Endothelial cell of umbilical vein (primary cell): ENCODE results near the gene PARP16. TPM values are rescaled to one million over a fixed set of nuclear protein-coding genes. Genes with fewer than 3 reads are reported as not detected.

Experiments used
- BruUV-seq: library from RNA; stranded (reverse); fragments of 400-500 nt; replicated peaks from 2 replicates; lab custom pipeline; 2021; lab: Mats Ljungman, UMichigan
- CTCF ChIA-PET: fragments of 300-600, 350-600 bp; sonication (Branson Sonifier 250); formaldehyde crosslinking; loops from one replicate; lab custom pipeline; 2021; ENCODE audit warnings: antibody characterized with exemption, inconsistent platforms; lab: Charles Lee
- POLR2A ChIA-PET: fragments of 300-600, 350-600 bp; sonication (Branson Sonifier 250); formaldehyde crosslinking; loops from one replicate; lab custom pipeline; 2021; ENCODE audit warnings: antibody characterized with exemption, inconsistent platforms; lab: Charles Lee
- DNase-seq: peaks from one replicate; pipeline ENCODE4 v3.0.0-alpha.2; 2011; ENCODE audit warnings: low read depth, low spot score
- FAIRE-seq: peaks from 2 replicates; lab custom pipeline; 2011; peaks lifted over from hg19 to GRCh38; lab: Jason Lieb, UNC
- H2AFZ ChIP-seq: 2 replicates; pipeline ENCODE4 v1.6.0; 2012; ENCODE audit warnings: low read depth, low read length, control low read depth, inconsistent platforms
- H3K27ac ChIP-seq: 2 replicates; pipeline ENCODE4 v1.5.1; 2011; ENCODE audit warnings: low read depth, mild to moderate bottlenecking, control low read depth, low read length, moderate library complexity; ENCODE audit not compliant: insufficient read depth
- H3K27me3 ChIP-seq, 2 experiments: 2 replicates each; pipeline versions ENCODE4 v1.6.0 to v1.6.1; 2011; ENCODE audit warnings: low read length in 2 of 2, mixed read lengths in 1 of 2; ENCODE audit not compliant: control insufficient read depth in 2 of 2, insufficient read depth in 2 of 2
- H3K36me3 ChIP-seq, 2 experiments: 2 replicates in 1 of 2; 3 replicates in 1 of 2; pipeline ENCODE4 v1.5.1; 2011; ENCODE audit warnings: low read length in 2 of 2, mild to moderate bottlenecking in 1 of 2, moderate library complexity in 1 of 2; ENCODE audit not compliant: control insufficient read depth in 2 of 2, insufficient read depth in 2 of 2; ENCODE audit errors: extremely low read depth in 1 of 2
- H3K4me1 ChIP-seq: 3 replicates; pipeline ENCODE4 v1.5.1; 2011; ENCODE audit warnings: mild to moderate bottlenecking, low read length; ENCODE audit not compliant: control insufficient read depth, insufficient read depth; ENCODE audit errors: extremely low read depth
- H3K4me2 ChIP-seq: 2 replicates; pipeline ENCODE4 v1.6.1; 2011; ENCODE audit warnings: low read length, control low read depth, mixed read lengths; ENCODE audit not compliant: insufficient read depth
- H3K4me3 ChIP-seq, 3 experiments: fragments of 200-600 bp in 1 of 3; sonication (generic), shearing (Covaris generic) in 1 of 3; replicated peaks in 1 of 3; 2 replicates each; pipeline ENCODE4 v1.5.1; 2011 to 2016; ENCODE audit warnings: control low read depth in 3 of 3, low read length in 3 of 3, mild to moderate bottlenecking in 2 of 3, inconsistent platforms in 1 of 3, low read depth in 1 of 3, moderate library complexity in 1 of 3; ENCODE audit not compliant: insufficient read depth in 1 of 3
- H3K79me2 ChIP-seq: 2 replicates; pipeline ENCODE4 v1.6.0; 2012; ENCODE audit warnings: low read length, inconsistent platforms; ENCODE audit not compliant: control insufficient read depth, insufficient read depth
- H3K9ac ChIP-seq: replicated peaks from 2 replicates; pipeline ENCODE3; 2011; ENCODE audit warnings: low read length, control low read depth; ENCODE audit not compliant: insufficient read depth; ENCODE audit errors: extremely low read depth
- H3K9me1 ChIP-seq: replicated peaks from 3 replicates; pipeline ENCODE4 v1.6.0; 2011; ENCODE audit warnings: mild to moderate bottlenecking, low read length; ENCODE audit not compliant: control insufficient read depth, insufficient read depth; ENCODE audit errors: extremely low read depth
- H3K9me3 ChIP-seq: replicated peaks from 2 replicates; pipeline ENCODE4 v1.5.1; 2012; ENCODE audit warnings: low read length, inconsistent platforms; ENCODE audit not compliant: control insufficient read depth, insufficient read depth
- H4K20me1 ChIP-seq: replicated peaks from 2 replicates; pipeline ENCODE3; 2011; ENCODE audit warnings: mild to moderate bottlenecking, low read length; ENCODE audit not compliant: control insufficient read depth, insufficient read depth; ENCODE audit errors: extremely low read depth
- EZH2 ChIP-seq: IDR thresholded peaks from 2 replicates; pipeline ENCODE4 v1.6.1; 2012; ENCODE audit warnings: borderline replicate concordance, low read depth, mild to moderate bottlenecking, moderate library complexity, low read length, inconsistent platforms; ENCODE audit not compliant: severe bottlenecking
- FOS ChIP-seq: IDR thresholded peaks from 2 replicates; pipeline ENCODE4 v1.6.1; 2011; ENCODE audit warnings: mild to moderate bottlenecking, low read length, moderate library complexity, borderline replicate concordance; ENCODE audit not compliant: insufficient read depth
- GATA2 ChIP-seq: IDR thresholded peaks from 2 replicates; pipeline ENCODE4 v1.7.0; 2011; ENCODE audit warnings: low read depth, mild to moderate bottlenecking, moderate library complexity, mixed read lengths, low read length; ENCODE audit not compliant: insufficient read length, insufficient read depth
- JUN ChIP-seq: IDR thresholded peaks from 2 replicates; pipeline ENCODE4 v1.6.1; 2011; ENCODE audit warnings: borderline replicate concordance, low read depth; ENCODE audit not compliant: insufficient read length, insufficient read depth
- MYC ChIP-seq: IDR thresholded peaks from one replicate; pipeline ENCODE4 v1.6.1; 2011; ENCODE audit warnings: mild to moderate bottlenecking, low read depth, low read length
- POLR2A ChIP-seq: IDR thresholded peaks from 2 replicates; pipeline ENCODE4 v1.6.1; 2012; ENCODE audit warnings: low read depth, mild to moderate bottlenecking, control low read depth, low read length
- POLR2AphosphoS5 ChIP-seq: IDR thresholded peaks from 2 replicates; pipeline ENCODE4 v1.6.1; 2012; ENCODE audit warnings: low read depth, mild to moderate bottlenecking, control low read depth, low read length, moderate library complexity; ENCODE audit not compliant: insufficient read depth
- dilution Hi-C: fragments of 300-500 bp; cut with MboI; formaldehyde crosslinking; loops from one replicate; pipeline ENCODE4 v1.15.0; 2019; ENCODE audit warnings: low sequenced_read_pairs; ENCODE audit not compliant: extremely low pct_ligation_motif_present
- intact Hi-C: fragments of 100-400 bp; cut with micrococcal nuclease; formaldehyde crosslinking; loops from one replicate; pipeline ENCODE4 v1.10.0; 2022
- polyA plus RNA-seq, 4 experiments: library from polyadenylated mRNA; depleted of rRNA in 3 of 4; stranded (reverse) in 3 of 4; unstranded in 1 of 4; fragments of >200 nt; gene quantifications; 2 replicates each; pipeline versions ENCODE4 v1.2.1 to v1.2.3, GENCODE V29; 2011 to 2012; ENCODE audit warnings: missing spikeins in 1 of 4
- total RNA-seq: library from RNA; stranded (reverse); gene quantifications from 2 replicates; pipeline ENCODE4 v1.2.3, GENCODE V29; 2021
- TF ChIP-seq, protein P1 (sequence below): IDR thresholded peaks from 2 replicates; pipeline ENCODE4 v1.6.1; 2011; ENCODE audit not compliant: insufficient read depth, insufficient read length
- TF ChIP-seq, protein P2 (sequence below), 2 donors: IDR thresholded peaks; 1 replicate in 1 of 2; 2 replicates in 1 of 2; pipeline ENCODE4 v1.5.1; 2011; ENCODE audit warnings: low read length in 2 of 2, mild to moderate bottlenecking in 2 of 2, moderate library complexity in 2 of 2, control low read depth in 1 of 2, inconsistent platforms in 1 of 2, low read depth in 1 of 2; ENCODE audit not compliant: insufficient read depth in 1 of 2; ENCODE audit errors: extremely low read depth in 1 of 2

PARP16 gene
- total and polyA plus RNA-seq, 2 donors (not counting 3 experiments of a cell fraction or from before 2014, with no cell fraction given): 3.9 to 6.3 TPM

DNA sequence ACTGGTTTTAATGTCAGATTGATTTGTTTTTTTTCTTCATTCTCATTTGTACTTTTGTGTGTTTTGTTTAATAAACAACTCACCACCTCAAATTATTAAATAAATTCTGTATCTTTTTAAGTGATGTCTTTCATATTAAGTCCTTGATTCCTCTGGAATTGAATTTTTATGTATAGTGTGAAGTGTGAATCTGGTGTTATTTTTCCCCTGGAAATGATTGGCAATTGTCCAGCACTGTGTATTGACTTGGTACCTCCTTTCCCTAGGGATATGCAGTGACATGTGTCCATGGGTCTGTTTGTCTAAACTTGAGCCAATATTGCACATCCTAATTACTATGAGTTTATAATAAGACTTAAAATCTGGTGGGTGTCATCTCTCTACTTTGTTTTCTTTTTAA lies 19.9 kb upstream of the PARP16 start:
- Histone ChIP-seq H3K9me3 (no peaks in the 10 kb centered on the region), H4K20me1 (no peaks in the 10 kb centered on the region), H3K4me3 (no peak overlapping the region), H3K9ac (no peak overlapping the region), H3K4me2 (no peak overlapping the region), H3K27ac (no peak overlapping the region), H3K36me3 (no peaks in the 10 kb centered on the region), H3K79me2 (no peaks in the 10 kb centered on the region), H3K4me1 (peaks cover 9% of the 10 kb centered on the region), H3K27me3 (peaks cover 0 to 2% of the 10 kb centered on the region in 2 experiments), H3K9me1 (no peaks in the 10 kb centered on the region), H2AFZ (no peak overlapping the region)
- POLR2A ChIA-PET: interaction anchor here (0.7 to 1.5 kb wide), 3 partner anchors 20 to 42 kb away, joined by 3 to 5 read pairs (median 4); partner anchors contain the start of gene PARP16
- no peak for FAIRE-seq
- no peak for DNase-seq
- intact Hi-C loops (no loop called here), dilution Hi-C loops (no loop called here)
- BruUV-seq: no TSS peak
- TF ChIP-seq FOS: no peak
- no peak for TF ChIP-seq POLR2A
- CTCF ChIA-PET: interaction anchor here (0.6 to 1.4 kb wide), 2 partner anchors 78 to 95 kb away, joined by 3 read pairs; no protein-coding TSS in a partner anchor

DNA sequence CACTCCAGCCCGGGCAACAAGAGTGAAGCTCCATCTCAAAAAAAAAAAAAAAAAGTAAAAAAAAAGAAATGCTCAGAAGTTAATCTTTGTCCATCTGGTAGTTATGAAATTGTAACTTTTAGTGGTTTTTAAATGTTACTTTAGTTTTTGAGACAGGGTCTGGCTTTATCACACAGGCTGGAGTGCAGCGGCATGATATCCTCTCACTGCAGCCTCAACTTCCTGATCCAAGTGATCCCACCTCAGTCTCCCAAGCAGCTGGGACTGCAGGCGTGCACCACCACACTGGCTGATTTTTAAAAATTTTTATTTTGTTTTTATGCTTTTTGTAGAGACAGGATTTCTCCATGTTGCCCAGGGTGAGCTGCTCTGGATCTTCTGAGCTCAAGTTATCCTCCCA lies 19.1 kb upstream of the PARP16 start:
- no peak for DNase-seq
- Histone ChIP-seq H3K9ac (no peak overlapping the region), H3K4me1 (peaks cover 9% of the 10 kb centered on the region), H3K4me3 (no peak overlapping the region), H3K79me2 (no peaks in the 10 kb centered on the region), H3K9me3 (no peaks in the 10 kb centered on the region), H2AFZ (no peak overlapping the region), H4K20me1 (no peaks in the 10 kb centered on the region), H3K9me1 (no peaks in the 10 kb centered on the region), H3K4me2 (no peak overlapping the region), H3K27me3 (peaks cover 0 to 2% of the 10 kb centered on the region in 2 experiments), H3K36me3 (no peaks in the 10 kb centered on the region), H3K27ac (no peak overlapping the region)
- ChIA-PET POLR2A (interaction anchor here (0.7 to 1.9 kb wide), 6 partner anchors 19 to 710 kb away, joined by 3 to 10 read pairs (median 5); partner anchors contain the start of genes PARP16 and UBAP1L), CTCF (interaction anchor here (0.6 to 1.5 kb wide), 4 partner anchors 9 to 96 kb away, joined by 3 to 4 read pairs (median 3); no protein-coding TSS in a partner anchor)
- dilution Hi-C loops: no loop called here
- intact Hi-C loops: loop anchor here (2.0 kb wide), 1 partner anchor 121 kb away; the partner anchor contains the start of gene CLPX
- no TSS peak for BruUV-seq
- FAIRE-seq: no peak
- TF ChIP-seq POLR2AphosphoS5 (no peak), GATA2 (no peak), POLR2A (no peak), JUN (no peak), EZH2 (no peak), MYC (no peak), FOS (no peak)
- TF ChIP-seq, protein P1, sequence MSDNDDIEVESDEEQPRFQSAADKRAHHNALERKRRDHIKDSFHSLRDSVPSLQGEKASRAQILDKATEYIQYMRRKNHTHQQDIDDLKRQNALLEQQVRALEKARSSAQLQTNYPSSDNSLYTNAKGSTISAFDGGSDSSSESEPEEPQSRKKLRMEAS: no peak
- TF ChIP-seq, protein P2, sequence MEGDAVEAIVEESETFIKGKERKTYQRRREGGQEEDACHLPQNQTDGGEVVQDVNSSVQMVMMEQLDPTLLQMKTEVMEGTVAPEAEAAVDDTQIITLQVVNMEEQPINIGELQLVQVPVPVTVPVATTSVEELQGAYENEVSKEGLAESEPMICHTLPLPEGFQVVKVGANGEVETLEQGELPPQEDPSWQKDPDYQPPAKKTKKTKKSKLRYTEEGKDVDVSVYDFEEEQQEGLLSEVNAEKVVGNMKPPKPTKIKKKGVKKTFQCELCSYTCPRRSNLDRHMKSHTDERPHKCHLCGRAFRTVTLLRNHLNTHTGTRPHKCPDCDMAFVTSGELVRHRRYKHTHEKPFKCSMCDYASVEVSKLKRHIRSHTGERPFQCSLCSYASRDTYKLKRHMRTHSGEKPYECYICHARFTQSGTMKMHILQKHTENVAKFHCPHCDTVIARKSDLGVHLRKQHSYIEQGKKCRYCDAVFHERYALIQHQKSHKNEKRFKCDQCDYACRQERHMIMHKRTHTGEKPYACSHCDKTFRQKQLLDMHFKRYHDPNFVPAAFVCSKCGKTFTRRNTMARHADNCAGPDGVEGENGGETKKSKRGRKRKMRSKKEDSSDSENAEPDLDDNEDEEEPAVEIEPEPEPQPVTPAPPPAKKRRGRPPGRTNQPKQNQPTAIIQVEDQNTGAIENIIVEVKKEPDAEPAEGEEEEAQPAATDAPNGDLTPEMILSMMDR (IDR thresholded peaks at IDR 0.05; ENCODE audit: extremely low read depth in 1 of 2, insufficient read depth in 1 of 2, low read depth in 1 of 2, low read length in 2 of 2): no peak
